Fibroblast of skin of left quadriceps (primary cell): ENCODE results near the gene TIMM21.

Experiments used
- DNase-seq, 2 experiments: peaks; one replicate each; pipeline ENCODE4 v3.0.0-alpha.2; 2013; ENCODE audit warnings: low read depth in 2 of 2

The TIMM21 gene, protein sequence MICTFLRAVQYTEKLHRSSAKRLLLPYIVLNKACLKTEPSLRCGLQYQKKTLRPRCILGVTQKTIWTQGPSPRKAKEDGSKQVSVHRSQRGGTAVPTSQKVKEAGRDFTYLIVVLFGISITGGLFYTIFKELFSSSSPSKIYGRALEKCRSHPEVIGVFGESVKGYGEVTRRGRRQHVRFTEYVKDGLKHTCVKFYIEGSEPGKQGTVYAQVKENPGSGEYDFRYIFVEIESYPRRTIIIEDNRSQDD

GRCh38 chr18:74147779-74148542 is at the start of gene TIMM21, which contains the start of gene FBXO15:
TSS of gene TIMM21 (plus strand) at chr18:74148523. CDS start at chr18:74148809, 286 bp downstream.
TSS of gene FBXO15 (minus strand) at chr18:74147834. CDS start at chr18:74147785, 49 bp downstream.
- DNase-seq, result peak; percentile 93

- no peak for DNase-seq
Observed at GRCh38 chr18:74108460-74108859, 39.9 kb upstream of the TIMM21 start.

DNA sequence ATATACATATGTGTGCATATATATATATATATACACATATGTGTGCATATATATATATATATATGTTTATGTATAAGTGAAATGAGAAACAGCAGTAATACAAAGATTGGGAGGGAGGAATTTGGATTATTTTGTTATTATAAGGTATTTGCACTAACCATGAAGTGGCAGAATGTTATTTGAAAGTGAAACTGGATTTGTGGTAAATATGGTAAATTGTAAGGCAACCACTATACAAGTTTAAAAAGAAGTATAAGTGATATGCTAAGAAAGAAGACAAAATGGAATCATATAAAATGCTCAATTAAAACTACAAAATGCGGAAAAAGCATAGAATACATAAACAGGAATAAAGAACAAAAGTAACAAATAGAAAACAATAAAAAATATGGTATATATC is 38.2 kb upstream of the TIMM21 start:
- DNase-seq, result no peak

DNA sequence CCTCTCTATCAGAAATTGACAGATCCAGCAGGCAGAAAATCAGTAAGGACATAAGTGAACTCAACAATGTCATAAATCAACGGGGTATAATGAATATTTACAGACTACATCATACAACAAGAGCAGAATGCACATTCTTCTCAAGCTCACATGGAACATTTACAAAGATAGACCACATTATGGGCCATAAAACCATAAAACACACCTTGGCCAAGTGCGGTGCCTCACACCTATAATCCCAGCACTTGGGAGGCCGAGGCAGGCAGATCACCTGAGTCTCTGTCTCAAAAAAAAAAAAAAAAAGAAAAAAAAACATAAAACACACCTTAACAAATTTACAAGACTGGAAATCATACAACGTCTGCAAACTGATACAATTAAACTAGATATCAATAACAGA is 37.3 kb upstream of the TIMM21 start:
- DNase-seq, result no peak

GRCh38 chr18:74113711-74114110 is 34.6 kb upstream of the TIMM21 start:
- no peak for DNase-seq

- DNase-seq, result no peak
Observed at GRCh38 chr18:74114116-74114515, 34.2 kb upstream of the TIMM21 start.

GRCh38 chr18:74115046-74115445 is 33.3 kb upstream of the TIMM21 start:
- DNase-seq, result no peak

DNA sequence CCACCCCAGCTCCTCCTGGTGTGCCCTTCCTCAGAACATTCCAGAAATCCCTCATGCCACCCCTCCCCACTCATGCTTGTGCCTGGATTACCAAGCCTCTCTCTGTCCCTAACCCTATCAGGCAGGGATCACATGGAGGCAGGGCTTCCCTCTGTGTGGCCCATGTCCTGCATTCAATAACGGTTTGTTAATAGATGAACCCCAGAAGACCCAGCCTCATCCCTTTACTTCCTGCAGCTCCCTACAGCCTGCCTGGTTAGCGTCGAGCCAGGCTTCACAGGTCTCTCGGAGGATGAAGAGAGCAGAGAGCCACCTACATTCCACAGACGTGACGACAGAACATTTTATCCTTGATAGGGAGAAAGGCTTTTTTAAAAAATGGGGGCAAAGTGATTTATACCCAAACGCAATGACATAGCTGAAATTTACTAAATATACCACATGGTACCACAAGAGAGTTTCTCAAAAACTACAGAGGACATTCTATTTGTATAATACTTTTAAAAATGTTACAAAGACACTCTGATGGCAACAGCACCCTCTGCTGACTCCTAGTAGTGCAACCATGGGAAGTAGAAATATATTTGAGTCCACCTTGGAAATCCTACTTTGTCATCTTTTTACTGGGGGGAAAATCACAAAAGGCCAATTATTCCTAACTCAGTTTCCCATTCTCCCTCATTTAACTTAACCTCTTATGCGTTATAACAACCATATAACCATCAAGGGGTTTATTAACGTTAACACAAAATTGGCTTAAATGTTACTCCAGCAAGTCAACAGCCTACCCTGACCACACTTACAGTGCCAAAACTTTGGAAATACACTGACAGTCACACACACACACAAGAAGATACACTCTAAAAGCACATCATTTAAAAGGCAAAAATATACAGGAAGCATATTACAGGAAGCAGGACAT is 31.4 kb upstream of the TIMM21 start:
- DNase-seq, result no peak

GRCh38 chr18:74123200-74123599 is 25.1 kb upstream of the TIMM21 start:
- DNase-seq, result no peak

- no peak for DNase-seq
Observed at GRCh38 chr18:74124642-74125041, 23.7 kb upstream of the TIMM21 start.

DNA sequence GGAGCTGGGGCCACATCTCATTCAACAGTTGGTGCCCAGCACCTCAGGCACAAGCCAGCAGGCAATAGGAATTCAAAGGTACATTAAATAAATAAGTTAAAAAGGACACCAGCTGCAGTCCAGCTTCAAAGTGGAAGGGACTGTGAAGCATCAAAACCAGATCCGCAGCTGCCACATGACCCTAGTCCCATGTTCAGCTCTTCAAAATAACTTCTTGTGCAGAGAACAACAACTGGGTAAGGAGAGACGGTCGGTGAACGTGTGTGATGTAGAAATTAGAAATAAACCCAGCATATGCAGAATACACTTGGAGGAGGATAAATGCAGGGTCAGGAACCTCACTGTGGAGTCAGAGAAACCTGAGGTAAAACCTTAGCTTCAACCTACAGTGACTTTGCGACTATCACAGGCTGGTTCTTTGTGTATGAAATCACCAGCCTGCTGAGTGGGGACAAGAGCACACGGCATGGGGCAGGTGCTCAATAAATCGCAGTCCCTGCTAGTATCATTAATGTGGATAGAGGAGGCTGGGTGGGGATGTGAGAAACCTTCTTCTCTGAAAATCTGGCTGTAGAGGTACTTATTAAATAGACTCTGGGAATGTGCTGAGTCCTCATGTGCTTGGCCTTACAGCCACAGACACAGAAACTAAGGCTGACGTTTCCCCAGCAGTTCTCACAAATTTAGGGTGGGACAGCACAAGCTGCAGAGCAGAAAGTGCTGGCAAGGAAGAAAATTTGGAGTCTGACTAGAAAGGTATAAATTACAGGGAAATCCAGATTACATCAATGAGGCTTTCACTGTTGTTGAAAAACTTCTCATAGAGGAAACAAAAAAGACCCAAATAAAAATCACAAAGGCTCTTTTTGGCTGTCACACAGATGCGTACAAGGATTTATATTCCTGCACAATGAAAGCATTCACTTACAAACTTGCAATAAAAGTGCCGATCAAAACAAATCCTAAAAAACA is 21.4 kb upstream of the TIMM21 start:
- no peak for DNase-seq

- DNase-seq, result no peak
Observed at GRCh38 chr18:74128159-74128558, 20.2 kb upstream of the TIMM21 start.

- no peak for DNase-seq
Observed at GRCh38 chr18:74131124-74131523, 17.2 kb upstream of the TIMM21 start.

GRCh38 chr18:74132201-74132600 is 16.1 kb upstream of the TIMM21 start:
- no peak for DNase-seq

DNA sequence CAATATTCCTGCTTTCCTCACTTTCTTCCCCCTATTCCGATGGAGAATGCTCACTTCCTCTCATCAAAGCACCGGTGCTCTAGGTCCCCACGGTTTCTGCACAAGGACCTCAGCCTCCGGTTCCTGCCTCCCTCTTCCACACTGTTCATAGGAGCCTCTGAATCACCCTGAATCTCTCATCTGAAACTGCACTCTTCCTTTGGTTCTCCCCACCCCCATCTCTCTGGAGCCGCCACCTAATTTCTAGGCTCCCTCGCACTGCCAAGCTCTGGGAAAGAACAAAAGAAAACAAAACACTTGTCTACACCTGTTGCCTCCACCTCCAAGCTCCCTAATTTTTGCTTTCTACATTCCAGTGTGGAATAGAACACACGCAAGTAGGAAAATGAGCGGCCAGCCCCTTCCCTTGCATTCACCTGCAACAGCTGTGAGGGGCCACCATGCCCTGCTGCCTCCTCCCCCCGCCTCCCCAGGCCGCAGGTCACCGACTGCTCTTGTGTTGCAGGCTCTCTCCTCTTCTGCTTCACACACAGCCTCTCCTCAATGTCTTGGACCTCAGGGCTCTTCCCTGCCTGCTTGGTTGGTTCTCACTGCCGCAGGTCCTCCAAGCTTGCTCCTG is 10.3 kb upstream of the TIMM21 start:
- DNase-seq, result no peak

DNA sequence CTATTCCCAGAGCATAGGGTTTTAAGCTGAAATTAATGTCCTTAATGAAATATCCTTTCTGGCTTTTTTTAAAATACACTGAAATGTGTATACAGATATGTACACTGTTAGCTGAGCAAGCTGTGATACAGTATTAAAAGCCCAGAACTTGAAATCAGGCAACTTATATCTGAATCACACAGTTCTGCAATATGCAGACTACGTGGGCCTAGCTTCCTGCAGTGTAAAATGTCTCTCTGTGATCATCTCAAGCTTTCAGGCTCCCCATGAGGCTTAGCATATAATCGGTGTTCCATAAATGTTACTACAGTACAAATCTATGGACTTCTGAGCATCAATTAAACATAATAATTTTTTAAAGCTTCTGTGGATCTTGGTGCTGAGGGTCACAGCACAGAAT is 8.9 kb upstream of the TIMM21 start:
- no peak for DNase-seq

- DNase-seq, result peak in 1 of 2 experiments; percentile 20
Observed at GRCh38 chr18:74139888-74140287, 8.4 kb upstream of the TIMM21 start.

- DNase-seq, result no peak
Observed at GRCh38 chr18:74140582-74140981, 7.7 kb upstream of the TIMM21 start.

- DNase-seq, result no peak
Observed at GRCh38 chr18:74141667-74142066, 6.7 kb upstream of the TIMM21 start.

DNA sequence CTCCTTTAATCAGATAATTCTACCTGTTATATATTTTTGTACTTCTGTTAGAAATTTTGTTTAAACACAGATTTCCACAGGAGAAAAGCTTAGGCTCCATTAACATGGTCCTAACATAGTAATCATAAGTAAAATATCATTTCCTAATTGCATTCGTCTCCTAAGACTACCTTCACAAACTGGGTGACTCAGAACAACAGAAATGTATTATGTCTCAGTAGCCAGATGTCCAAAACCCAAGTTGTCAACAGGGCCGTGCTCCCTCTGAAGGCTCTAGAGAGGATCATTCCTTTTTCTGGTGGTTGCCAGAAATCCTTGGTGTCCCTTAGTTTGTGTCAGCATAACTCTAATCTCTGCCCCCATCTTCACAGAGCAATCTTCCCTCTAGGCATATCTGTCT is 6.1 kb upstream of the TIMM21 start:
- peak in 1 of 2 experiments; percentile 7 for DNase-seq

DNA sequence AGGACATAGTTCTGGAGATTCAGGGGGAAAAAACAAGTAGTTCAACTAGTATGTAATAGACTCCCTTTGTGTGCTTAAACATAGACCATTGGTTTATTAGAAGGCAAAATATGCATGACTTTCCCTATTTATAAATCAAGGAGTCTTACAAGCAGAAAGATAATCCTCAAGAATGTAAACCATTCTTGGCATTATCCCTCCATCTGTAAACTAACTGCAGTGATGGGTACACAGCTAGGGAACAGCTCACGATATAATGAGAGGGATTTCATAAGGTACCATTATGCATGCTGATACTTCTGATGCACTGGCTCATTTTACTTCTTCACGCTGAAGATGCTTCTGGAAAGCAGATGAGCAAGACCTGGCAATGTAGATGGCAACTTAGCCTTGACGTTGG is 1.6 kb upstream of the TIMM21 start:
- peak; percentile 61 to 63 for DNase-seq
